Amniotic stem cell (primary cell): ENCODE results near the gene ATP5MC3.
"Not testable (repeated sequence)": the region's sequence is repeated elsewhere in the genome, so short reads cannot be mapped to it uniquely, and the experiment has no call there.

ENCODE experiments used
- DNase-seq: peaks from one replicate; lab custom pipeline; 2025; lab: John Stamatoyannopoulos, UW

The ATP5MC3 gene

GRCh38 chr2:175181104-175181876 is at the start of gene ATP5MC3:
Gene ATP5MC3 (minus strand): TSS chr2:175181710. CDS start chr2:175181393, 317 bp downstream.
- peak; percentile 85 for DNase-seq

GRCh38 chr2:175228601-175229000 is 47.1 kb upstream of the ATP5MC3 start:
- not testable (repeated sequence) for DNase-seq

GRCh38 chr2:175228179-175228578 is 46.7 kb upstream of the ATP5MC3 start:
- DNase-seq: no peak

- no peak for DNase-seq
Observed at GRCh38 chr2:175227393-175227792, 45.9 kb upstream of the ATP5MC3 start.

GRCh38 chr2:175220075-175220474 is 38.6 kb upstream of the ATP5MC3 start:
- DNase-seq: no peak

GRCh38 chr2:175218551-175218950 is 37.0 kb upstream of the ATP5MC3 start:
- no peak for DNase-seq

GRCh38 chr2:175207741-175208438 is 26.4 kb upstream of the ATP5MC3 start:
- no peak for DNase-seq

- DNase-seq: no peak
Observed at GRCh38 chr2:175206866-175207265, 25.4 kb upstream of the ATP5MC3 start.

GRCh38 chr2:175205523-175205922 is 24.0 kb upstream of the ATP5MC3 start:
- DNase-seq: no peak

GRCh38 chr2:175203621-175204496 is 22.3 kb upstream of the ATP5MC3 start:
- no peak for DNase-seq

- DNase-seq: no peak
Observed at GRCh38 chr2:175195012-175195411, 13.5 kb upstream of the ATP5MC3 start.

GRCh38 chr2:175188761-175189160 is 7.3 kb upstream of the ATP5MC3 start:
- DNase-seq: no peak

- no peak for DNase-seq
Observed at GRCh38 chr2:175187378-175187777, 5.9 kb upstream of the ATP5MC3 start.

GRCh38 chr2:175183674-175184073 is 2.2 kb upstream of the ATP5MC3 start:
- no peak for DNase-seq

GRCh38 chr2:175181877-175182308 is 383 bp upstream of the ATP5MC3 start:
- no peak for DNase-seq

GRCh38 chr2:175180701-175181103 is 808 bp downstream of the ATP5MC3 start:
- peak; percentile 48 for DNase-seq

GRCh38 chr2:175176624-175177023 is 4.9 kb downstream of the ATP5MC3 start:
- no peak for DNase-seq

- no peak for DNase-seq
Observed at GRCh38 chr2:175175896-175176295, 5.6 kb downstream of the ATP5MC3 start.

- no peak for DNase-seq
Observed at GRCh38 chr2:175175320-175175719, 6.2 kb downstream of the ATP5MC3 start.

- DNase-seq: no peak
Observed at GRCh38 chr2:175170659-175171304, 10.7 kb downstream of the ATP5MC3 start.

- no peak for DNase-seq
Observed at GRCh38 chr2:175169191-175169590, 12.3 kb downstream of the ATP5MC3 start.

GRCh38 chr2:175168564-175168945 is 13.0 kb downstream of the ATP5MC3 start:
- DNase-seq: no peak
